SK-N-SH treated with all-trans-retinoic acid at 6 μM for 48 hours (cell line): ENCODE data around the gene SMC4.

Source experiments
- BACH2 ChIP-seq: fragments of 250-450 bp; sonication (Bioruptor Pico); IDR thresholded peaks from 2 replicates; pipeline ENCODE4 v1.9.0; 2021; ENCODE audit warnings: mild to moderate bottlenecking, borderline replicate concordance
- CREB5 ChIP-seq: fragments of 250-450 bp; sonication (Bioruptor Pico); IDR thresholded peaks from 2 replicates; pipeline ENCODE4 v1.5.1; 2020; ENCODE audit warnings: low read depth, mild to moderate bottlenecking, moderate library complexity
- CSRNP3 ChIP-seq: fragments of 250-450 bp; sonication (Bioruptor Pico); IDR thresholded peaks from 2 replicates; pipeline ENCODE4 v1.5.1; 2021; ENCODE audit warnings: mild to moderate bottlenecking, moderate library complexity
- ESRRG ChIP-seq: fragments of 250-450 bp; sonication (Bioruptor Pico); IDR thresholded peaks from 2 replicates; pipeline ENCODE4 v1.6.1; 2021; ENCODE audit warnings: mild to moderate bottlenecking
- GLIS3 ChIP-seq: fragments of 250-450 bp; sonication (Bioruptor Pico); IDR thresholded peaks from 2 replicates; pipeline ENCODE4 v1.5.0; 2020; ENCODE audit warnings: mild to moderate bottlenecking, moderate library complexity
- ISL1 ChIP-seq: fragments of 250-450 bp; sonication (Bioruptor Pico); IDR thresholded peaks from 2 replicates; pipeline ENCODE4 v2.1.2; 2022; ENCODE audit warnings: mild to moderate bottlenecking, moderate library complexity
- OSR1 ChIP-seq: fragments of 250-450 bp; sonication (Bioruptor Pico); IDR thresholded peaks from 2 replicates; pipeline ENCODE4 v1.8.0; 2022; ENCODE audit warnings: moderate library complexity, mild to moderate bottlenecking, inconsistent platforms
- PATZ1 ChIP-seq: fragments of 250-450 bp; sonication (Bioruptor Pico); IDR thresholded peaks from 2 replicates; pipeline ENCODE4 v1.8.0; 2020; ENCODE audit warnings: mild to moderate bottlenecking, moderate library complexity, borderline replicate concordance
- RARB ChIP-seq: fragments of 250-450 bp; sonication (Bioruptor Pico); IDR thresholded peaks from 2 replicates; pipeline ENCODE4 v1.8.0; 2021; ENCODE audit warnings: mild to moderate bottlenecking, moderate library complexity
- SNAI2 ChIP-seq: fragments of 250-450 bp; sonication (Bioruptor Pico); IDR thresholded peaks from 2 replicates; pipeline ENCODE4 v1.5.0; 2020; ENCODE audit warnings: mild to moderate bottlenecking, moderate library complexity
- ZFP3 ChIP-seq: fragments of 250-450 bp; sonication (Bioruptor Pico); IDR thresholded peaks from 2 replicates; pipeline ENCODE4 v1.5.0; 2020; ENCODE audit warnings: mild to moderate bottlenecking, moderate library complexity
- ZFP30 ChIP-seq: fragments of 450-650 bp; formaldehyde crosslinking; IDR thresholded peaks from 2 replicates; pipeline ENCODE4 v1.5.0; 2022; ENCODE audit warnings: mild to moderate bottlenecking, moderate library complexity
- TF ChIP-seq, protein P1 (sequence below): fragments of 250-450 bp; sonication (Bioruptor Pico); IDR thresholded peaks from 2 replicates; pipeline ENCODE4 v1.8.0; 2021; ENCODE audit warnings: low read depth, mild to moderate bottlenecking, moderate library complexity, borderline replicate concordance

- TF ChIP-seq CREB5 (CRISPR knock-in tag), result no peak
- TF ChIP-seq RARB (CRISPR knock-in tag), result no peak
- no peak for TF ChIP-seq ESRRG
- no peak for TF ChIP-seq ZFP30 (CRISPR knock-in tag)
- TF ChIP-seq OSR1, result no peak
- no peak for TF ChIP-seq ZFP3 (CRISPR knock-in tag)
- no peak for TF ChIP-seq PATZ1 (CRISPR knock-in tag)
- TF ChIP-seq, protein P1, sequence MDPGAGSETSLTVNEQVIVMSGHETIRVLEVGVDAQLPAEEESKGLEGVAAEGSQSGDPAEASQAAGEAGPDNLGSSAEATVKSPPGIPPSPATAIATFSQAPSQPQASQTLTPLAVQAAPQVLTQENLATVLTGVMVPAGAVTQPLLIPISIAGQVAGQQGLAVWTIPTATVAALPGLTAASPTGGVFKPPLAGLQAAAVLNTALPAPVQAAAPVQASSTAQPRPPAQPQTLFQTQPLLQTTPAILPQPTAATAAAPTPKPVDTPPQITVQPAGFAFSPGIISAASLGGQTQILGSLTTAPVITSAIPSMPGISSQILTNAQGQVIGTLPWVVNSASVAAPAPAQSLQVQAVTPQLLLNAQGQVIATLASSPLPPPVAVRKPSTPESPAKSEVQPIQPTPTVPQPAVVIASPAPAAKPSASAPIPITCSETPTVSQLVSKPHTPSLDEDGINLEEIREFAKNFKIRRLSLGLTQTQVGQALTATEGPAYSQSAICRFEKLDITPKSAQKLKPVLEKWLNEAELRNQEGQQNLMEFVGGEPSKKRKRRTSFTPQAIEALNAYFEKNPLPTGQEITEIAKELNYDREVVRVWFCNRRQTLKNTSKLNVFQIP (CRISPR knock-in tag), result no peak
- TF ChIP-seq CSRNP3 (CRISPR knock-in tag), result no peak
- TF ChIP-seq ISL1 (CRISPR knock-in tag), result no peak
- TF ChIP-seq BACH2 (CRISPR knock-in tag), result no peak
- no peak for TF ChIP-seq GLIS3 (CRISPR knock-in tag)
- no peak for TF ChIP-seq SNAI2 (CRISPR knock-in tag)
Observed at GRCh38 chr3:160392798-160393197, 6.7 kb upstream of the SMC4 start.
